OCI-LY1 (cell line): ENCODE measurements around the gene HOXA3.

ENCODE experiments used
- H2AFZ ChIP-seq: fragments of 200-600 bp; sonication (generic), shearing (Covaris generic); 2 replicates; pipeline ENCODE4 v1.6.0; 2014; ENCODE audit warnings: antibody characterized with exemption, mild to moderate bottlenecking, low read length
- H3F3A ChIP-seq: fragments of 200-600 bp; sonication (generic), shearing (Covaris generic); 2 replicates; pipeline ENCODE4 v1.6.0; 2014; ENCODE audit warnings: mild to moderate bottlenecking, antibody characterized with exemption, low read length, moderate library complexity; ENCODE audit not compliant: insufficient read depth
- H3K27ac ChIP-seq: fragments of 200-600 bp; sonication (generic); 2 replicates; pipeline ENCODE4 v1.5.1; 2014; ENCODE audit warnings: low read length, mixed run types, mild to moderate bottlenecking, low read depth; ENCODE audit not compliant: poor library complexity, severe bottlenecking
- H3K27me3 ChIP-seq: fragments of 200-600 bp; sonication (generic); 2 replicates; pipeline ENCODE4 v1.6.0; 2014; ENCODE audit warnings: antibody characterized with exemption, mild to moderate bottlenecking, low read length, moderate library complexity; ENCODE audit not compliant: insufficient read depth
- H3K36me3 ChIP-seq: fragments of 200-600 bp; sonication (generic); 2 replicates; pipeline ENCODE4 v1.6.1; 2014; ENCODE audit warnings: mild to moderate bottlenecking, antibody characterized with exemption, low read length, moderate library complexity, mixed read lengths; ENCODE audit not compliant: insufficient read depth
- H3K4me1 ChIP-seq: fragments of 200-600 bp; sonication (generic); 2 replicates; pipeline ENCODE4 v1.5.1; 2014; ENCODE audit warnings: mild to moderate bottlenecking, low read length, moderate library complexity; ENCODE audit not compliant: insufficient read depth, severe bottlenecking
- H3K4me2 ChIP-seq: fragments of 200-600 bp; sonication (generic), shearing (Covaris generic); 2 replicates; pipeline ENCODE4 v1.6.1; 2014; ENCODE audit warnings: low read length
- H3K4me3 ChIP-seq: fragments of 200-600 bp; sonication (generic); 2 replicates; pipeline ENCODE4 v1.5.1; 2014; ENCODE audit warnings: low read length, low read depth, mild to moderate bottlenecking, mixed read lengths; ENCODE audit not compliant: poor library complexity, severe bottlenecking
- H3K79me2 ChIP-seq: fragments of 200-600 bp; shearing (Covaris generic); 2 replicates; pipeline ENCODE4 v1.6.1; 2016; ENCODE audit warnings: mixed run types, low read length, mixed read lengths; ENCODE audit not compliant: insufficient read depth
- H3K9ac ChIP-seq: fragments of 200-600 bp; sonication (generic), shearing (Covaris generic); 2 replicates; pipeline ENCODE4 v1.6.1; 2014; ENCODE audit warnings: mild to moderate bottlenecking, low read length, mixed read lengths
- H3K9me2 ChIP-seq: fragments of 200-600 bp; sonication (generic), shearing (Covaris generic); 2 replicates; pipeline ENCODE4 v1.6.1; 2014; ENCODE audit warnings: low read depth, mild to moderate bottlenecking, low read length, mixed read lengths
- H3K9me3 ChIP-seq: fragments of 200-600 bp; shearing (Covaris generic); 2 replicates; pipeline ENCODE4 v1.6.1; 2014; ENCODE audit warnings: low read length, mixed read lengths
- H4K20me1 ChIP-seq: fragments of 200-600 bp; sonication (generic), shearing (Covaris generic); 2 replicates; pipeline ENCODE4 v1.6.0; 2016; ENCODE audit warnings: mild to moderate bottlenecking, low read length; ENCODE audit not compliant: insufficient read depth
- EZH2 ChIP-seq: fragments of 200-600 bp; sonication (generic), shearing (Covaris generic); IDR thresholded peaks from 2 replicates; pipeline ENCODE4 v1.8.0; 2017; ENCODE audit warnings: borderline replicate concordance, mixed run types, mild to moderate bottlenecking, antibody characterized with exemption, low read length, moderate library complexity, mixed read lengths
- TF ChIP-seq, protein P1 (sequence below): fragments of 200-600 bp; sonication (generic), shearing (Covaris generic); IDR thresholded peaks from 2 replicates; pipeline ENCODE4 v1.5.1; 2017; ENCODE audit warnings: mild to moderate bottlenecking, antibody characterized with exemption, low read length, moderate library complexity, mixed read lengths

Gene HOXA3

DNA sequence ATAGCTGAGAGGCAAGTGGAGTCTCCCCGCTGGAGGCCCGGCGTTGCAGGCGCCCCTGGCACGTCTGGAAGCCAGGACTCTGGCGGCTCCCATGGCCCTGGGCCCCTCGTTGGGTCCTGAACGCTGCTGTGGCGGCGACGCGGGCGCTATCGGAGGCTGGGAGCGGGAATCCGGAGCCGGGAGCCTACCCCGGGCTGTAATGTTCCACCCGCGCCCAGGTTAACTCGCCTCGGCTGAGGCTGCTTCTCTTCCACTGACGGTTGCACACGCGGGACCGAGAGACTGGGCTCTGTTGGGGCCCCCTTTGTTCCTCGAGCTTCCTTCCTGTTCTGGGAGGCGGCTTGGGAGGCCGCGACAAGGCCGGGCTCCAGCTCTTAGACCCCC, 7.6 kb downstream of the HOXA3 start:
- no peak overlapping the region for H2AFZ ChIP-seq
- H3K4me1 ChIP-seq: peaks cover 49% of the 10 kb centered on the region
- H3K79me2 ChIP-seq: no peaks in the 10 kb centered on the region
- H3K4me3 ChIP-seq: no peak overlapping the region
- H3K9me3 ChIP-seq: no peaks in the 10 kb centered on the region
- H3K9me2 ChIP-seq: no peaks in the 10 kb centered on the region
- no peak overlapping the region for H3K4me2 ChIP-seq
- TF ChIP-seq, protein P1, sequence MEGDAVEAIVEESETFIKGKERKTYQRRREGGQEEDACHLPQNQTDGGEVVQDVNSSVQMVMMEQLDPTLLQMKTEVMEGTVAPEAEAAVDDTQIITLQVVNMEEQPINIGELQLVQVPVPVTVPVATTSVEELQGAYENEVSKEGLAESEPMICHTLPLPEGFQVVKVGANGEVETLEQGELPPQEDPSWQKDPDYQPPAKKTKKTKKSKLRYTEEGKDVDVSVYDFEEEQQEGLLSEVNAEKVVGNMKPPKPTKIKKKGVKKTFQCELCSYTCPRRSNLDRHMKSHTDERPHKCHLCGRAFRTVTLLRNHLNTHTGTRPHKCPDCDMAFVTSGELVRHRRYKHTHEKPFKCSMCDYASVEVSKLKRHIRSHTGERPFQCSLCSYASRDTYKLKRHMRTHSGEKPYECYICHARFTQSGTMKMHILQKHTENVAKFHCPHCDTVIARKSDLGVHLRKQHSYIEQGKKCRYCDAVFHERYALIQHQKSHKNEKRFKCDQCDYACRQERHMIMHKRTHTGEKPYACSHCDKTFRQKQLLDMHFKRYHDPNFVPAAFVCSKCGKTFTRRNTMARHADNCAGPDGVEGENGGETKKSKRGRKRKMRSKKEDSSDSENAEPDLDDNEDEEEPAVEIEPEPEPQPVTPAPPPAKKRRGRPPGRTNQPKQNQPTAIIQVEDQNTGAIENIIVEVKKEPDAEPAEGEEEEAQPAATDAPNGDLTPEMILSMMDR: no peak
- no peak for TF ChIP-seq EZH2
- H4K20me1 ChIP-seq: no peaks in the 10 kb centered on the region
- H3K9ac ChIP-seq: no peak overlapping the region
- no peaks in the 10 kb centered on the region for H3F3A ChIP-seq
- no peaks in the 10 kb centered on the region for H3K36me3 ChIP-seq
- H3K27ac ChIP-seq: no peak overlapping the region
- H3K27me3 ChIP-seq: peaks cover 16% of the 10 kb centered on the region; the same call in 1 of the 2 replicates

GRCh38 chr7:27143950-27144780, 8.2 kb downstream of the HOXA3 start:
- TF ChIP-seq, protein P1: 0 out of 2 replicates have a peak, but pooled peaks have one; percentile 5
- TF ChIP-seq EZH2: no peak
- peak overlapping the region; percentile 67 for H3K4me3 ChIP-seq

GRCh38 chr7:27143023-27143949, 9.1 kb downstream of the HOXA3 start, which contains the start of gene HOXA5:
TSS of gene HOXA5 (minus strand) at chr7:27143681. CDS start at chr7:27143607, 74 bp downstream.
- Histone ChIP-seq H3K4me3 (peak within 1 kb of the TSS; percentile 67), H3K36me3 (no peaks in the 10 kb centered on the region), H4K20me1 (no peaks in the 10 kb centered on the region), H3K4me2 (peak within 1 kb of the TSS; percentile 82), H3K9ac (peak within 1 kb of the TSS; percentile 47; the same call in 1 of the 2 replicates), H3K27me3 (peaks cover 5% of the 10 kb centered on the region; the same call in 1 of the 2 replicates), H3F3A (no peaks in the 10 kb centered on the region), H3K4me1 (peaks cover 34% of the 10 kb centered on the region), H3K79me2 (no peaks in the 10 kb centered on the region), H2AFZ (peak within 1 kb of the TSS; percentile 24; the same call in 1 of the 2 replicates), H3K9me3 (no peaks in the 10 kb centered on the region), H3K9me2 (no peaks in the 10 kb centered on the region), H3K27ac (no peak within 1 kb of the TSS)
- no peak for TF ChIP-seq EZH2
- TF ChIP-seq, protein P1: peak; percentile 99

More at GRCh38 chr7:27143950-27144780, 8.2 kb downstream of the HOXA3 start:
- Histone ChIP-seq H3K27ac (no peak overlapping the region), H3K27me3 (peaks cover 13% of the 10 kb centered on the region; the same call in 1 of the 2 replicates), H3K36me3 (no peaks in the 10 kb centered on the region), H3K79me2 (no peaks in the 10 kb centered on the region), H3K9me3 (no peaks in the 10 kb centered on the region), H2AFZ (no peak overlapping the region), H3K9me2 (no peaks in the 10 kb centered on the region), H3K9ac (no peak overlapping the region), H3K4me1 (peaks cover 43% of the 10 kb centered on the region), H4K20me1 (no peaks in the 10 kb centered on the region), H3K4me2 (peak overlapping the region; percentile 82), H3F3A (no peaks in the 10 kb centered on the region)
